A673 (cell line): ENCODE measurements around the gene FEN1.

Experiments used
- CTCF ChIP-seq: fragments of 300-800, 200-600 bp; sonication (generic); conservative IDR thresholded peaks from 2 replicates; pipeline ENCODE4 v1.5.1; 2017; ENCODE audit warnings: low read depth, mild to moderate bottlenecking, antibody characterized with exemption, low read length, moderate library complexity, mixed read lengths
- EZH2 ChIP-seq: fragments of 200-600 bp; sonication (generic); IDR thresholded peaks from 2 replicates; pipeline ENCODE4 v1.6.1; 2017; ENCODE audit warnings: borderline replicate concordance, low read depth, mild to moderate bottlenecking, mixed read lengths, antibody characterized with exemption, low read length; ENCODE audit not compliant: poor library complexity, severe bottlenecking

DNA sequence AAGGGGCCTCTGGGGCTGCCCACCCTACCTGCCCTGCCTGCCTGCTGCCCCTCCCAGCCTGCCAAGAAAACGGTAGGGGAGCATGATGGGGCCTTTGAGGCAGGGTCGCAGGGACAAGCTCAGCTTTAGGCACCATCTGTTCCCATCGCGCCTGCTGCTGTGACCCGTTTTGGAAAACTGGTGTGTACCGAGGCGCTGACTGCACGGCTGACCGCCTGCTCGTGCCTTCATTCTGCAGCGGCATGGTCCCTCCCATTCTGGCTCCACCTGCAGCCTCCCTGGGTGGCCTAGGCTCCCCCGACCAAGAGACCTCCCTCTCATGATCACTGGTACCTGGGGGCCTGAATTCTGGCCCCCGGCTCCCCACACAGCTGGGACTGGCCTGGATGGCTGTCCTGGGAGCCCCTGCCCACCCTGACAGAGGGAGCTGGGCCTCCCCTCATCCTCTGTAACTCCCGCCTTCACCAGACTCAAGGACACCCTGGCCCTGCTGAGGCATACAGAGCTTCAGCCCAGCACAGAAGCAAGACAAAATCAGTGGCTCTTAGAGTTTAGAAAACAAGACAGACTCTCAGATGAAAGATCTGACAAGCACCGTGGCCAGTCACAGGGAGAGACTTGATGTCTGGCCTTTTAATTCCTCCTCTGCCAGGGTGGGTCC is 46.8 kb upstream of the FEN1 start:
- TF ChIP-seq CTCF = no peak
- TF ChIP-seq EZH2 = no peak
